HG03045 (cell line): ENCODE data around the gene MYRIP.
"Not testable (repeated sequence)": the region's sequence is repeated elsewhere in the genome, so short reads cannot be mapped to it uniquely, and the experiment has no call there.

ENCODE experiments used
- ATAC-seq: cut with Tn5 transposase; IDR thresholded peaks from one replicate; pipeline ENCODE4 v1.9.1; 2021; ENCODE audit warnings: mild to moderate bottlenecking, moderate library complexity; ENCODE audit not compliant: unreplicated experiment

Gene MYRIP

GRCh38 chr3:40021338-40021737 lies 211.9 kb downstream of the MYRIP start:
- ATAC-seq: no peak

GRCh38 chr3:40022297-40022827 lies 213.0 kb downstream of the MYRIP start:
- ATAC-seq: no peak

DNA sequence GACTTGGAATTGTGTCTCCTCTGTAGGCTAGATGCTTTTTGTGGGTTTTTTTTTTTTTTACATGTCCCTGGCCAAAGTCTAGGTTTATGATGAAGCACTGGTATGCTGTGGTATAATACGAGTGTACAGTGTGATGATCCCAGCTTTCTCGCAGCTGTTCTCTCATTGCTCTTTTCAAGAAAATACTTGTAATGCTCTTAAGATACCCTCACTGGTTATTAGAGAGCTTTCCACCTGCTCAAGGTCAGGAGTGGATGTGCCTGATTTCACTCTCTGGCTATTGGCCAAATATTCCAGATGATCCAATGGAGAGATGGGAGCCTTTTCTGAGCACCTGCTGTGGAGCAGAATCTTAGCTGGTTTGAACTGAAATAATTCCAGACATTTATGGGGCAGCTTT lies 215.1 kb downstream of the MYRIP start:
- ATAC-seq: no peak

DNA sequence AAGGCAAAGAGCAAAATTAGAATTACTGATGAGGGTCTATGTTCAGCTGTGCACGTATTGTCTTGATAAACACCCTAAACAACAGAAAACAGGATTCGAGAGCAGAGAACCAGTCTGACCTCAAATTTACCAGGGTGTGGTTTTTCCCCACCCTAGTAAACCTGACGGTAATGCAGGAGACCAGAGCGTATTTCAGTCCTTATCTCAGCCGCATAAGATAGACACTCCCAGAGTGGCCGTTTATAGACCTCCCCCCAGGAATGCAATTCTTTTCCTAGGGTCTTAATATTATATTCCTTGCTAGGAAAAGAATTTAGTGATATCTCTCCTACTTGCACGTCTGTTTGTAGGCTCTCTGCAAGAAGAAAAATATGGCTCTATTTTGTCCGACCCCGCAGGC lies 216.5 kb downstream of the MYRIP start:
- ATAC-seq: not testable (repeated sequence)

DNA sequence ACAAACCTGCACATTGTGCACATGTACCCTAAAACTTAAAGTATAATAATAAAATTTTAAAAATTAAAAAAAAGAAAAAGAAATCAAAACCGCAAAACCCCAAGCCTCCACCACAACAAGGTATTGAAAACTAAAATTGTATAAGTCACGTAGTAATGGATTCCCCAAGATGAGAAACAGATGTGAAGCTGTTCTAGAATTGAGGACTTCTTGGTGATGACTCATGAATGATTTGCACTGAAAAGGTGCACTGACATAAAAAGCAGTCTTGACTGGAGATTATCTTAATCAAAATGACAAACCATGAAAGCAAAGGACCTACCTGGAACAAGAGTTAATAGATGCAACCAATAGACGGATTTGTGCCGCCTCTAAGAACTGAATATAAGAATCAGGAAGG lies 225.8 kb downstream of the MYRIP start:
- ATAC-seq: no peak

GRCh38 chr3:40037582-40037981 lies 228.2 kb downstream of the MYRIP start:
- no peak for ATAC-seq

GRCh38 chr3:40042752-40043443 lies 233.5 kb downstream of the MYRIP start:
- no peak for ATAC-seq

DNA sequence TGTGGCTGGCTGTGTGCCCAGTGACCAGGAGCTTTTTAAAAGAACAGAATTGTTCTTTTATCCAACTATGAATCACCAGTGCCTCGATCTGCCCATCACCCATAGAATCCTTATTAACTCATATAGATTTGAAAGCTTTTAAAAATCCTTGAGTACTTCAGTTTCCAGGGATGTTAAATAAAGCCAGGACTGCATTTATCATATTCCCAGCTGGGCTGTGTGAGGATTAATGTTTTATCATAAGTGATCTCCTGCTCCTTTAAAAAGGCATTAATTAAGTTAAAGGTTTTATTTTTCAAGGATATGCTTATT lies 234.0 kb downstream of the MYRIP start:
- ATAC-seq: no peak

GRCh38 chr3:40044487-40044886 lies 235.1 kb downstream of the MYRIP start:
- ATAC-seq: no peak

DNA sequence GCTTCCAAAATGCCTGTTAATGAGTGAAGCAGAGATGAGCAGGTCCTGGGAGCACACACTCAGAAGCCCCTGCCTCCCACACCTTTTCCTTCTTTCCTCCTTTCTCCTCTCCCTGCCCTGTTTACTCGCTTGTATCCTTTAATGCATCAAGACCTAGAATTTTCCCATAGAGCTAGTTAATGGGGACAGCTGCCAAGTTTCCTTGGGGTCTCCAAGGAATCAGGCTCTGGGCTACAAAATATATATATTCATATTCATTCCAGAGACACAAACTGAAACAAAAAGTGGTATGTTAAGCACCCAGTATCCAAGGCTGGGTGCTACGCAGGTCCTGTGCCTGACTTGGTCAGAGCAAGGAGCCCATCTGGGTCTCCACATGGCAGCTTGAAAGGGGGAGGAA lies 235.6 kb downstream of the MYRIP start:
- ATAC-seq: no peak

GRCh38 chr3:40046149-40046548 lies 236.7 kb downstream of the MYRIP start:
- no peak for ATAC-seq

- no peak for ATAC-seq
Observed at GRCh38 chr3:40047406-40047805, 238.0 kb downstream of the MYRIP start.

- ATAC-seq: no peak
Observed at GRCh38 chr3:40053663-40054062, 244.3 kb downstream of the MYRIP start.

DNA sequence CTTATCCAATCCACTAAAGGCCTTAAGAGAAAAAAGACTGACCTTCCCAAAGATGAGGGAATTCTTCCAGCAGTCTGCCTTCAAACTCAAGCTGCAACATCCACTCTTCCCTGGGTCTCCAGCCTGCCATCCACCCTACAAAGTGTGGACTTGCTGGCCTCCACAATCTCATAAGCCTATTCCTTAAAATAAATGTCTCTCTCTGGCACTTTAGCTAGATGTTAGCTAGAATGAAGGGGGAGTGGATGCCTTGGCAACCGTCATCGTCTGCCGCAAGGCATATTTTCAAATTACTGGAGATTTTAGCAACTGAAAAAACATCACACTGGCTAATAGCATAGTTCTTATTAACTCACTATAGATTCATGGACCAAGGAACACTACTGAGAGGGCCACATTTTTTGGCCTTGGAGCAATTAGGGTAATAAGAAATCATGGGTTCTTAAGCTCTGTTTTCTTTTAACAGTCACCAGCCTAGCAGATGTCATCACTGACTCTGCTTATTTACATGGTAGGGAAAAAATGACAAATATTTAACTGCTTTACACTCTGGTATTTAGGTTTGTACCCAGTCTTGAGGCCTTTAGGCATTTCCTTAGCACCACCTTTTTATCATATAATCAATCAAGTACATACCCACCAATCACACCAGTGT lies 245.3 kb downstream of the MYRIP start:
- ATAC-seq: no peak

DNA sequence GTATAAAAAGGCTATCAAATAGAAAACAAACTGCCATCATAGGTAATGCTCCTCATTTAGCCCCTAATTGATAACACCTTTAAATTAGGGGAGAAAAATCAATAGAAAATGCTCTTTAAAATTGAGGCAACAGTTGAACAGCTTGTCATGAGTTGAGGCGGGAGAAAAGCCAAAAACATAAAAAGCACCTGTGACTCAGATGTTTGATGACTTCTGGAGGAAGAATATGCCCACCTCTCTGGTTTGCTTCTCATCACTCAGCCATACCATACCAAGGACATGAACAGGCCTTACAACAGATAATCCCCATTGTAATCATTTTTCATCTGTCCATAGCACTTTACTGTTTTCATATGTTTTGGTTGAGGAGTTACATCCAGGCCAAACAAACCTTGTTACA lies 246.0 kb downstream of the MYRIP start:
- ATAC-seq: no peak

DNA sequence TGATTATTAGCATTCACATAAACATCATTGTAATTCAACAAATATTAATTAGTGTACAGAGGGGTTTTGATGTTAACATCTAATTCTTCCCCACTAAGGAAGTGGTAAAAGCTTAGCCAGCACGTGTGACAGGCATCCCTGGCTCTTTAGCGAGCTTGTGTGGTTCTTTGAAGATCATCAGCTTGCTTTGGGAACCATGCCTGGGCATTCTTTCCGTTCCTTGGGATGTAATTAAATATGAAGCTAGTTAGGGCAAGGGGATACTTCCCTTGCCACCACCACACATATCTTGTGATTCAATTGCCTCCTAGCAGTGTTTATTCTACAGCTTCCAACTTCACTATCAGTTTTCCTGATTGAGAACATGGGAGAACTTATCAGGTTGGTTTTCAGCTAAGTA lies 246.5 kb downstream of the MYRIP start:
- ATAC-seq: no peak

DNA sequence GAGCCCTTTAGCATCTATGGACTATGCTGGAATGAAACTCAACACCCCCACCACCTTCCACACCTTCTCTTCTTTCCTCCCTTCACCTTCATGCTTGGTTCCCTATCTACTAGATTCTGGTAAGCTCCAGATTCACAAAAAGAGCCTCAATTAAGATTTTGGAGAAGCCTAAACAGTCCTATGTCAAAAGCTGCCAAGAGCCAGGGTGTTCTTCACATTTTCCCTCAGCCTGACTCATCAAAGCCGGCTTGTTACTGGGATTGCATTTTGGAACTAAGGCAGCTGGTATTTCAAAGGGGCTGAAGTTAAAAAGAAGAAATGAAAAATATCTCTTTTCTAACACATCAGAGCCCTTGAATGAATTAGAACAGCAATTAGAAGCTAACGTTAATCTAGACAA lies 247.7 kb downstream of the MYRIP start:
- ATAC-seq: no peak

- ATAC-seq: no peak
Observed at GRCh38 chr3:40057786-40058185, 248.4 kb downstream of the MYRIP start.

DNA sequence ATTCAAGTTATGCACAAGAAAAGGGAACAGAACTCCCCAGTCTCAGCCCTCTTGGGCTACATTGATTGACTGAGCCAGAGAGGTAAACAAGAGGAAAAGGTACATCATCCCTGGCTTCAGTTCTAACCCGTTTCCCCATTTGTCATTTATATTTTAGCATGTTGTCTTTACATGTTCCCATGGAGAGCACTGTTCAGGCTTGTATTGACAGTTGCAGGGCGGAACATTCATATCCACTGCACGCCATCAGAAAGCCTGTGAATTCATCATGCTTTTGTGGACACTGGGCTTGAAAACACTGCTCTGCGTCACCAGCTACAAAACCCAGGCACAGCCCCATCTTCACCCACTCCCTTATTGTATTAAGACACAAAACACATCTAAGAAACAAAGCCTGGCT lies 259.2 kb downstream of the MYRIP start:
- ATAC-seq: no peak

DNA sequence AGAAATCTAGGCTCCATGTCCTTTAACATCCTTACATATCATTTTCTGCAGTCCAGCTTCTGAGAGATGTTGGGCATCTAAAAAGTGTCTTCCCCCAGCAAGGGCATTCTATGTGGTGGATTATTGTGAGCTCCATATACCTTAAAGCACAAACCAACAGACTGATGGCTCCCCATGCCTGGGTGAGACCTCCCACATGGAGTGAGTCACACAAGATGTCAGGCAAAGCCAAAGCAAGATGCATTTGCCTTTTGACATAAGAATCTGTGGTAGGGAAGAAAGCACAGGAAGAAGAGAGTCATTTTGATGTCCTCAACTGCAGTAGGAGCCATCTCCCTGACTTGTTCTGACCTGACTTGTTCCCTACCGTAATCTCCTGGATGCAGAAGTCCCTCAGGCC lies 261.4 kb downstream of the MYRIP start:
- ATAC-seq: no peak

DNA sequence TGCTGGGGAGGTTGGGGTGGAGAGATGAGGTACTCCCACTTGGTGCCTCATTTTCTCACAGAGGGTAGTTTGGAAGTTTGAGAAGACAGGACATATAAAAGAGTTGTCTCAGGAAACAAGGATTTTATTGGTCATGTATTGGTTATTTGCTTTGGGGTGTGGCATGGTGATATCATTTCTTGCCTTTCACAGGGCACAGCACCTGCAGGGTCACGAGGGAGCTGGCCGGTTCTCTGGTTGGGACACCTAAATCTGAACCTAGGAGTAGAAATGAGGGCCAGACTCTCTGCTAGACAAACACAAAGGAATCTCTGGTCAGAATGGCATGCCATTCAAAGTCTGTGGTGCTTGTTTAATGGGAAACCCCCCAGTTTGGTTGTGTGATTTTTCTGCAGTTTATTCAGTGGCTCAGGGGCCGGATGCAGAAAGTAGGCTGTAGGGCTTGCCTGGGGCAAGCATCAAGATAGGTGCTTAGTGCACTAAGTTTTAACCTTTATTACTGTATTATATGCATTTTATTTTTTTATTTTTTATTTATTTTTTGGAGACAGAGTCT lies 262.4 kb downstream of the MYRIP start:
- no peak for ATAC-seq

GRCh38 chr3:40073310-40074007 lies 264.1 kb downstream of the MYRIP start:
- no peak for ATAC-seq
